Stimulated activated CD8-positive, alpha-beta memory T cell treated with anti-CD3 and anti-CD28 coated beads, Interleukin-2, amount 100 ng/mL, for 48 hours (primary cell): ENCODE data around the gene CDK13.

ENCODE experiments used
- DNase-seq, 2 donors: peaks; one replicate each; pipeline ENCODE4 v3.0.0-alpha.2; 2020; ENCODE audit warnings: low read depth in 2 of 2

Gene CDK13

GRCh38 chr7:39948956-39949928, 814 bp upstream of the CDK13 start:
- peak; percentile 94 to 97 for DNase-seq

GRCh38 chr7:39950473-39951225, 593 bp downstream of the CDK13 start:
- DNase-seq: peak; percentile 26

GRCh38 chr7:39951226-39952194, 1.5 kb downstream of the CDK13 start:
- DNase-seq: peak; percentile 53 to 61

- DNase-seq: no peak
Measured at GRCh38 chr7:39952374-39952773, 2.3 kb downstream of the CDK13 start.

- no peak for DNase-seq
Measured at GRCh38 chr7:39952803-39953202, 2.7 kb downstream of the CDK13 start.

GRCh38 chr7:39954694-39955093, 4.6 kb downstream of the CDK13 start:
- DNase-seq: no peak

GRCh38 chr7:39958038-39958437, 8.0 kb downstream of the CDK13 start:
- no peak for DNase-seq

GRCh38 chr7:39967406-39968161, 17.5 kb downstream of the CDK13 start:
- no peak for DNase-seq

GRCh38 chr7:39969431-39969830, 19.4 kb downstream of the CDK13 start:
- DNase-seq: no peak

GRCh38 chr7:39971924-39972323, 21.9 kb downstream of the CDK13 start:
- DNase-seq: no peak

GRCh38 chr7:39973801-39974200, 23.7 kb downstream of the CDK13 start:
- DNase-seq: no peak

GRCh38 chr7:39978230-39978934, 28.3 kb downstream of the CDK13 start:
- no peak for DNase-seq

GRCh38 chr7:39979406-39980073, 29.5 kb downstream of the CDK13 start:
- no peak for DNase-seq

GRCh38 chr7:39985398-39985918, 35.4 kb downstream of the CDK13 start:
- DNase-seq: no peak

- no peak for DNase-seq
Measured at GRCh38 chr7:39987641-39988347, 37.7 kb downstream of the CDK13 start.

- no peak for DNase-seq
Measured at GRCh38 chr7:40000734-40001315, 50.8 kb downstream of the CDK13 start.

- no peak for DNase-seq
Measured at GRCh38 chr7:40001649-40002048, 51.6 kb downstream of the CDK13 start.

GRCh38 chr7:40003597-40003996, 53.5 kb downstream of the CDK13 start:
- no peak for DNase-seq
